HFFc6 (cell line): Measurements from ENCODE around the gene ITGA7. TPM values are rescaled to one million over a fixed set of nuclear protein-coding genes. Genes with fewer than 3 reads are reported as not detected.

Source experiments
- DNase-seq: peaks from one replicate; pipeline ENCODE4 v3.0.0-alpha.2; 2018
- H3K27ac Mint-ChIP-seq: 2 replicates; pipeline ENCODE4 v1.8.0; 2020; ENCODE audit warnings: mild to moderate bottlenecking, mixed read lengths
- H3K27me3 Mint-ChIP-seq: 2 replicates; pipeline ENCODE4 v1.8.0; 2021; ENCODE audit warnings: mild to moderate bottlenecking, moderate library complexity, mixed read lengths; ENCODE audit not compliant: insufficient read depth
- H3K36me3 Mint-ChIP-seq: 2 replicates; pipeline ENCODE4 v1.8.0; 2021; ENCODE audit warnings: low read depth, mixed read lengths
- H3K4me1 Mint-ChIP-seq: 2 replicates; pipeline ENCODE4 v1.8.0; 2020; ENCODE audit warnings: low read depth, mixed read lengths
- H3K4me3 Mint-ChIP-seq: 2 replicates; pipeline ENCODE4 v1.8.0; 2020; ENCODE audit warnings: mild to moderate bottlenecking, moderate library complexity, mixed read lengths
- H3K9me3 Mint-ChIP-seq: 2 replicates; pipeline ENCODE4 v1.8.0; 2020; ENCODE audit warnings: mild to moderate bottlenecking, mixed read lengths
- CTCF ChIP-seq: fragments of 200-600 bp; sonication (generic); IDR thresholded peaks from 2 replicates; pipeline ENCODE4 v1.5.0; 2021; ENCODE audit warnings: antibody characterized with exemption, mild to moderate bottlenecking
- total RNA-seq, 6 experiments: library from RNA; stranded (reverse); fragmentation: NEBNext Ultra II Directional; extraction: Animal tissue kit (Norgen Biotek cat#: 25700); gene quantifications; 2 replicates in 1 of 6; 3 replicates in 5 of 6; pipeline ENCODE4 v1.2.3, GENCODE V29; 2021

Gene ITGA7
- total RNA-seq, 6 experiments from 2014 or later = 0.95 to 2.3 (median 1.2) TPM

DNA sequence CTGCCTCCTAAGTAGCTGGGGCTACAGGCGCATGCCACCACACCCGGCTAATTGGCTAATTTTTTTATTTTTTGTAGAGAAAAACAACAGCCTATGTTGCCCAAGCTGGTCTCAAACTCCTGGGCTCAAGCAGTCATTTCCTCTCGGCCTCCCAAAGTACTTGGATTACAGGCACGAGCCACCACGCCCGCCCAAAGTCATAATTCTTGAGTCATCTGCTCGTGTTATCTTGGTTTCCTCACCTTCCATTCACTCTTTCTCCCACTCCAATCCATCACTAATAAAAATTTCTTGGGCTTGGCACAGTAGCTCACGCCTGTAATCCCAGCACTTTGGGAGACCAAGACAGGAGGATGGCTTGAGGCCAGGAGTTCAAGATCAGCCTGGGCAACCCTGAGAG is 32.0 kb downstream of the ITGA7 start:
- no peak for TF ChIP-seq CTCF
- H3K27ac Mint-ChIP-seq = no peak overlapping the region
- H3K27me3 Mint-ChIP-seq = peaks cover 20% of the 10 kb centered on the region
- H3K4me1 Mint-ChIP-seq = no peaks in the 10 kb centered on the region
- no peak overlapping the region for H3K4me3 Mint-ChIP-seq
- H3K36me3 Mint-ChIP-seq = no peaks in the 10 kb centered on the region
- no peaks in the 10 kb centered on the region for H3K9me3 Mint-ChIP-seq
- DNase-seq = no peak

- Mint-ChIP-seq H3K27ac (no peak overlapping the region), H3K36me3 (no peaks in the 10 kb centered on the region), H3K27me3 (peaks cover 17% of the 10 kb centered on the region), H3K4me3 (no peak overlapping the region), H3K9me3 (no peaks in the 10 kb centered on the region), H3K4me1 (no peaks in the 10 kb centered on the region)
- DNase-seq = no peak
- no peak for TF ChIP-seq CTCF
These were observed 34.1 kb downstream of the ITGA7 start for GRCh38 chr12:55673638-55674037.

DNA sequence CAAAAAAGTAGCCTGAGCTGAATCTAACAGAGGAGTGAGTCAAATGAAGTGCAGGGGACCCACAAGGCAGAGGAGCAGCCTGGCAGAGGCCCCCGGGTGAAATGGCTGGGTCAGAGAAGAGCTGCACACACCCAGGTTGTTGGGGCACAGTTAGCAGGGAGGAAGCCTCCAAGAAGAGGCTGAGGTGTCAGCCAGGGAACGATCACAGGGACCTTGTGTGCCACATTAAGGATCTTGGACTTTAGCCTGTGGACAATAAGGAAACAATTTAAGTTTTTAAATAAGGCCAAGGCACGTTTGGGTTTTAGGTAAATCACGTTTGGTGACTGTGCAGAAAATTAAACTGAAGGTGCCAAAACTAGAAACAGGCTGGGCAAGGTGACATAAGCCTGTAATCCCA is 36.0 kb downstream of the ITGA7 start:
- H3K36me3 Mint-ChIP-seq = no peaks in the 10 kb centered on the region
- peaks cover 19% of the 10 kb centered on the region for H3K27me3 Mint-ChIP-seq
- H3K9me3 Mint-ChIP-seq = no peaks in the 10 kb centered on the region
- no peak for TF ChIP-seq CTCF
- H3K27ac Mint-ChIP-seq = no peak overlapping the region
- H3K4me3 Mint-ChIP-seq = no peak overlapping the region
- H3K4me1 Mint-ChIP-seq = no peaks in the 10 kb centered on the region
- DNase-seq = no peak

DNA sequence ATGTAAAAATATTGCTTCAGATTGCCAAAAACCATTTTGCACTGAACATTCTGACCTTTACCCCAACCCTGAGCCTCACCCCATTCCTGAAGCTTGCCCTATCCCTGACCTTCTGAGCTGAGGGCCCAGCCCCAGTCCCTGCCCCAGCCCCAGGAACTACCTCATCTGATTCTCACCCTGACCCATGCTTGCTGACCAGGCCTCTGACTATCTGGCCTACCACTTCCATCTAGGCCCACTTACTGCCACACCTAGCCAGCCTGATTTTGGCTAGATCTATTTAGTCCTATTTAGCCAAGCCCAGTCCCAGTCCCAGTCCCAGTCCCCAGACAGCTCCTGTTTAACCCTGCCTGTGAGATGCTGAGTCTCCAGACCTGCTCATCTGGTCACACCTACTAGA is 37.4 kb downstream of the ITGA7 start:
- Mint-ChIP-seq H3K27me3 (peaks cover 18% of the 10 kb centered on the region), H3K27ac (no peak overlapping the region), H3K36me3 (no peaks in the 10 kb centered on the region), H3K9me3 (no peaks in the 10 kb centered on the region), H3K4me3 (no peak overlapping the region), H3K4me1 (no peaks in the 10 kb centered on the region)
- no peak for DNase-seq
- no peak for TF ChIP-seq CTCF

- Mint-ChIP-seq H3K36me3 (no peaks in the 10 kb centered on the region), H3K27ac (no peak overlapping the region), H3K9me3 (no peaks in the 10 kb centered on the region), H3K4me3 (no peak overlapping the region), H3K27me3 (peaks cover 22% of the 10 kb centered on the region), H3K4me1 (no peaks in the 10 kb centered on the region)
- no peak for TF ChIP-seq CTCF
- DNase-seq = no peak
These were observed 41.2 kb downstream of the ITGA7 start for GRCh38 chr12:55666508-55666907.

DNA sequence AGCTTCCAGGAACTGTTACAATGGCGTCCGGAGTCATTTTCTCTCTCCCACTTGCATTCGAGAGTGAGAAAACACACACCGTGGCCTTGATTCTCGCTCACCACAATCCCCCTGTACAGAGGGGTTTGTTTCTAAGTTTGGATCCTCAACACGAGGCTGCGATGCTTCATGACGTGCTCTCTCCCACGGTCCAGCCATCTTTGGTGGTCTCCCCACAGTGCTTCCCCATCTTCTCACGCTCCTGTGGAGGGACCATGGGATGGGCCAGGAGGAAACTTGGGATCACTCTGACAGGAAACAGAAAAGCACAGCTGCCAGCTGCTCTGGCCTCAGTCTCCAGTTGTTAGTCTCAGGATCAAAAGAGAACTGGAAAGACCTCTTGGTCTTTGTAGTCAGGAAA is 42.9 kb downstream of the ITGA7 start:
- H3K36me3 Mint-ChIP-seq = no peaks in the 10 kb centered on the region
- H3K4me1 Mint-ChIP-seq = no peaks in the 10 kb centered on the region; the same call in 1 of the 2 replicates
- peaks cover 22% of the 10 kb centered on the region for H3K27me3 Mint-ChIP-seq
- no peak for DNase-seq
- no peaks in the 10 kb centered on the region for H3K9me3 Mint-ChIP-seq
- no peak for TF ChIP-seq CTCF
- H3K27ac Mint-ChIP-seq = no peak overlapping the region
- no peak overlapping the region for H3K4me3 Mint-ChIP-seq
